KMS-11 (cell line): ENCODE measurements around the gene TRMT61B.

ENCODE experiments used
- H2AFZ ChIP-seq: fragments of 200-600 bp; sonication (generic); 2 replicates; pipeline ENCODE4 v1.6.1; 2016; ENCODE audit warnings: antibody characterized with exemption, mixed run types, low read depth
- H3K27ac ChIP-seq: fragments of 200-600 bp; sonication (generic); 2 replicates; pipeline ENCODE4 v1.6.1; 2016; ENCODE audit warnings: mild to moderate bottlenecking, mixed run types
- H3K27me3 ChIP-seq: fragments of 200-600 bp; sonication (generic); 2 replicates; pipeline ENCODE4 v1.6.1; 2017; ENCODE audit warnings: mild to moderate bottlenecking, low read depth, mixed run types, moderate library complexity; ENCODE audit not compliant: insufficient read depth
- H3K36me3 ChIP-seq: fragments of 200-600 bp; sonication (generic); 2 replicates; pipeline ENCODE4 v1.6.1; 2017; ENCODE audit warnings: mild to moderate bottlenecking, mixed run types; ENCODE audit not compliant: insufficient read depth
- H3K4me1 ChIP-seq: fragments of 200-600 bp; sonication (generic); 2 replicates; pipeline ENCODE4 v1.6.1; 2016; ENCODE audit warnings: mild to moderate bottlenecking, low read depth, mixed run types; ENCODE audit not compliant: poor library complexity, severe bottlenecking
- H3K4me2 ChIP-seq: fragments of 200-600 bp; sonication (generic); 2 replicates; pipeline ENCODE4 v1.7.0; 2016; ENCODE audit warnings: mild to moderate bottlenecking, mixed run types
- H3K4me3 ChIP-seq: fragments of 200-600 bp; sonication (generic); IDR thresholded peaks from 2 replicates; pipeline ENCODE4 v1.6.1; 2017; ENCODE audit warnings: low read depth, low read length, mixed read lengths; ENCODE audit not compliant: insufficient read depth
- H3K79me2 ChIP-seq: fragments of 200-600 bp; sonication (generic); 2 replicates; pipeline ENCODE4 v1.6.1; 2016; ENCODE audit warnings: low read depth, mixed run types; ENCODE audit not compliant: insufficient read depth
- H3K9ac ChIP-seq: fragments of 200-600 bp; sonication (generic); 2 replicates; pipeline ENCODE4 v1.6.1; 2016; ENCODE audit warnings: mild to moderate bottlenecking, mixed run types
- H4K20me1 ChIP-seq: fragments of 200-600 bp; sonication (generic); 2 replicates; pipeline ENCODE4 v1.6.1; 2016; ENCODE audit warnings: mild to moderate bottlenecking, mixed run types; ENCODE audit not compliant: insufficient read depth
- TF ChIP-seq, protein P1 (sequence below): fragments of 200-600 bp; sonication (generic); conservative IDR thresholded peaks from 2 replicates; pipeline ENCODE4 v1.6.1; 2017; ENCODE audit warnings: low read depth, mild to moderate bottlenecking, antibody characterized with exemption, low read length, moderate library complexity, mixed read lengths

TRMT61B gene

DNA sequence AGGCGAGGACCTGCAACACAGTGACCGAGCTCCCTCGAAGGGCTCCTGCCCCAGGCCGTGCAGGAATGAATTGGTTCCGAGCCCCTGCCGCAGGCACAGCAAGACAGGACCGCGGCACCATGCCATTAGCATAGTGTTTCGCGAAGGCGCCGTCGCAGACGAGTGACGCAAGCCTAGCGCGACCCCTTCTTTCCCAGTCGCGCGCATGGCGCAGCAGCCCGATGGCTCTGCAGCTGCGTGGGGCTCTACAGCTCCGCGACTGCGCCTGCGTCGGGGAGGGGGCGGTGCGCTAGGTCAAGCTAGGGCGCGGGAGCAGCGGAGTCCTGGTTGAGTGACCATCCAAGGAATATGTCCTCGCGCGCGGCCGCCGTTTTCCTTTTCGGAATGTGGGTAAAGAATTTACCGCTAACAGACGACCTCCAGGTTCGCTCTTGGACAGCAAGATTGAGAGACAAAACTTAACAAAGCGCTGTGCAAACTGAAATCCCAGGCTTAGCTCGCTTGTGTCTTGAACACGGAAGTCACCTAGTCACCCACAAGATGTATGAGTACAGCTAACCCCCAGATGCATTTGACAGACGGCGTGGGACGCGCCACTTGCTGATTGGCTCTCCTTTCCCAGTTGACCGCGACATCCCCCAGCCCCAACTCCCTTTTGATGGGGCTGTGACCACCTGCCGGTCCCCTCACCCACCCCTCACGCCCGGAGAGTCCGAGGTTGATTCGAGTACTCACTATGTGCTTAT is at the start of gene TRMT61B:
Gene TRMT61B, minus strand, starts transcription at position 164 of the 746 bp plus-strand sequence. Its CDS starts 32 bp downstream, at position 132.
- no peaks in the 10 kb centered on the region for H3K36me3 ChIP-seq
- H3K4me1 ChIP-seq = peaks cover 24% of the 10 kb centered on the region

DNA sequence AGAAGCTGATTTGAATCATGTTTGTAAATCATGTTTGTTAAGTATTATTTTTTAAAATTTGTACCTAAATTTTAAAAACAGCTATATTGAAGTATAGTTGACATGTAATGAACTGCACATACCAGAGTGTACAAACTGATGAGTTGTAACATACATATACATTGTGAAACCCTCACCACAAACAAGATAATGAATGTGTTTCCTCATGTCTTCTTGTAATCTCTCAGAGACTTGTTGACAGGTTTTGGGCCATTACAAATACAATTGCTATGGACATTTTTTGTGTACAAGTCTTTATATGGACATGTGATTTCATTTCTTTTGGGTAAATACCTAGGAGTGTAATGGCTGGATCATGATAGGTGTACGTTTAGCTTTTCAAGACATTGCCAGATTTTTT is 45.8 kb upstream of the TRMT61B start:
- no peak overlapping the region for H3K4me3 ChIP-seq
- TF ChIP-seq, protein P1, sequence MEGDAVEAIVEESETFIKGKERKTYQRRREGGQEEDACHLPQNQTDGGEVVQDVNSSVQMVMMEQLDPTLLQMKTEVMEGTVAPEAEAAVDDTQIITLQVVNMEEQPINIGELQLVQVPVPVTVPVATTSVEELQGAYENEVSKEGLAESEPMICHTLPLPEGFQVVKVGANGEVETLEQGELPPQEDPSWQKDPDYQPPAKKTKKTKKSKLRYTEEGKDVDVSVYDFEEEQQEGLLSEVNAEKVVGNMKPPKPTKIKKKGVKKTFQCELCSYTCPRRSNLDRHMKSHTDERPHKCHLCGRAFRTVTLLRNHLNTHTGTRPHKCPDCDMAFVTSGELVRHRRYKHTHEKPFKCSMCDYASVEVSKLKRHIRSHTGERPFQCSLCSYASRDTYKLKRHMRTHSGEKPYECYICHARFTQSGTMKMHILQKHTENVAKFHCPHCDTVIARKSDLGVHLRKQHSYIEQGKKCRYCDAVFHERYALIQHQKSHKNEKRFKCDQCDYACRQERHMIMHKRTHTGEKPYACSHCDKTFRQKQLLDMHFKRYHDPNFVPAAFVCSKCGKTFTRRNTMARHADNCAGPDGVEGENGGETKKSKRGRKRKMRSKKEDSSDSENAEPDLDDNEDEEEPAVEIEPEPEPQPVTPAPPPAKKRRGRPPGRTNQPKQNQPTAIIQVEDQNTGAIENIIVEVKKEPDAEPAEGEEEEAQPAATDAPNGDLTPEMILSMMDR = no peak
- no peak overlapping the region for H2AFZ ChIP-seq
- H3K36me3 ChIP-seq = peaks cover 29% of the 10 kb centered on the region; the same call in 1 of the 2 replicates
- H3K9ac ChIP-seq = no peak overlapping the region
- peaks cover 63% of the 10 kb centered on the region for H3K79me2 ChIP-seq
- H3K27ac ChIP-seq = no peak overlapping the region
- no peaks in the 10 kb centered on the region for H3K4me1 ChIP-seq
- H3K4me2 ChIP-seq = no peak overlapping the region
- no peaks in the 10 kb centered on the region for H3K27me3 ChIP-seq
- peaks cover 27% of the 10 kb centered on the region; the same call in 1 of the 2 replicates for H4K20me1 ChIP-seq

More for the DNA sequence above, at the start of gene TRMT61B:
- Histone ChIP-seq H3K4me2 (peak within 1 kb of the TSS; percentile 97), H4K20me1 (no peaks in the 10 kb centered on the region), H3K9ac (peak within 1 kb of the TSS; percentile 89), H3K79me2 (peaks cover 43% of the 10 kb centered on the region), H3K4me3 (peak within 1 kb of the TSS; percentile 98), H2AFZ (peak within 1 kb of the TSS; percentile 64), H3K27ac (peak within 1 kb of the TSS; percentile 68), H3K27me3 (no peaks in the 10 kb centered on the region)
- TF ChIP-seq, protein P1 = no peak

DNA sequence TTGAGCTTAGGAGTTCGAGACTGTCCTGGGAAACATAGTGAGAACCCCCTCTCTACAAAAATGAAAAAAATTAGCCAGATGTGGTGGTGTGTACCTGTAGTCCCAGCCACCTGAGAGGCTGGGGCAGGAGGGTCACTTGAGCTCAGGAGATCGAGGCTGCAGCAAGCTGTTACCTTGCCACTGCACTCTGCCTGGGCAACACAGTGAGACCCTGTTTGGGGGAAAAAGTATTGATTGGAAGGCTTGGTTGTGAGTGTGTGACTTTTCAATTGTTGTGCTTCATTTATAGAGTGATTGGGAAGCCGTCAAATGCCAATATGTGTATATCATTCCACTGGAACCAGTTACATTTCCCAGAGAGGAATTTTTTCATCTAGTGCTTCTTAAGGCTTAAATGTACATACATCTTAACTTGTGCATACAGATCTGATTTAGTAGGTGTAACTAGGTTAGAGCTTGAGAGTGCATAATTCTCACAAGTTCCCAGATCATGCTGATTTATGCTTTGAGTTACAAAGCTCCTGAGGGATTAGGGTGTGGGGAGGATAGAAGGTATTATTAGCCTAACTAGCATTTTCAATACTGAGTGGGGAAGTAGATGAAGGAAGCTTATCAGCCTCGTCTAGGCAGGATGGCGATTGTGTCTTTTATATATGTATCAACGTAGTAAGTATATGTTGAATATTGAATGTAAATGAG is 39.7 kb upstream of the TRMT61B start:
- Histone ChIP-seq H3K4me3 (no peak overlapping the region), H3K36me3 (peaks cover 32% of the 10 kb centered on the region; the same call in 1 of the 2 replicates), H3K27me3 (no peaks in the 10 kb centered on the region), H3K4me1 (no peaks in the 10 kb centered on the region), H3K9ac (no peak overlapping the region), H3K4me2 (no peak overlapping the region), H3K79me2 (peaks cover 81% of the 10 kb centered on the region), H2AFZ (no peak overlapping the region), H3K27ac (no peak overlapping the region), H4K20me1 (peaks cover 12% of the 10 kb centered on the region)
- TF ChIP-seq, protein P1 = no peak

DNA sequence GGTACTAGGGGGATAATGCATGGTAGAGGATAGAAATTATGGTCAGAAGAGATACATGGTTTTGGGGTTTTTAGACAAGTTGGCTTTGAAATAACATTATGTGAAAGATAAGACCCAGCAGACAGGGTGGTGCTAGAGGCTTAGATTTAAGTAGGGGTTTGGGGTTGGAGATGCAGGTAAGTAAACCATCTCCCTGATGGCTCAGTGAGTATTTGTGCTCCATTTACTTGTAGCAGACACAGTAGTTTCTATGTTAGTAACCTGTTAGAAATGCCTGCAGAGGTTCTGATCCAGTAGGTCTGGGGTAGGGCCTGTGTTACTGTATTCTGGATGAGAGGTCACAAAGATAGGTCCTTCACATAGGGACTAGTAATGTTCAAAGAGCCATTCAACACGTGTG is 38.1 kb upstream of the TRMT61B start:
- H3K79me2 ChIP-seq = peaks cover 90% of the 10 kb centered on the region
- H3K36me3 ChIP-seq = peaks cover 28% of the 10 kb centered on the region; the same call in 1 of the 2 replicates
- peaks cover 28% of the 10 kb centered on the region for H4K20me1 ChIP-seq

More for the DNA sequence above, 38.1 kb upstream of the TRMT61B start:
- Histone ChIP-seq H3K4me2 (no peak overlapping the region), H3K27me3 (no peaks in the 10 kb centered on the region), H3K4me3 (no peak overlapping the region), H3K9ac (no peak overlapping the region), H3K4me1 (peaks cover 4% of the 10 kb centered on the region), H3K27ac (no peak overlapping the region), H2AFZ (no peak overlapping the region)
- TF ChIP-seq, protein P1 = no peak
